SK-N-SH (cell line): Measurements from ENCODE around the gene PHKA2.

Experiments used
- TAF1 ChIP-seq: IDR thresholded peaks from 2 replicates; pipeline ENCODE4 v1.6.1; 2012; ENCODE audit warnings: low read depth, mild to moderate bottlenecking, low read length, moderate library complexity, borderline replicate concordance
- USF2 ChIP-seq: fragments of 150-350 bp; IDR thresholded peaks from 2 replicates; pipeline ENCODE4 v1.6.1; 2017; ENCODE audit warnings: antibody characterized with exemption, low read length, low read depth, borderline replicate concordance

GRCh38 chrX:18861511-18861910, 122.4 kb downstream of the PHKA2 start:
- TF ChIP-seq TAF1 (no peak), USF2 (no peak)
